Bronchial epithelial cell (primary cell): Measurements from ENCODE around the gene ANKLE2. TPM values are rescaled to one million over a fixed set of nuclear protein-coding genes. Genes with fewer than 3 reads are reported as not detected.

Experiments used
- DNase-seq: peaks from one replicate; pipeline ENCODE4 v3.0.0-alpha.2; 2010; ENCODE audit warnings: low read depth
- FAIRE-seq: peaks from 2 replicates; lab custom pipeline; 2011; peaks lifted over from hg19 to GRCh38; lab: Jason Lieb, UNC
- H3K27me3 ChIP-seq: 2 replicates; pipeline ENCODE4 v1.5.1; 2011; ENCODE audit warnings: low read length; ENCODE audit not compliant: control insufficient read depth, insufficient read depth
- H3K36me3 ChIP-seq: 2 replicates; pipeline ENCODE4 v1.5.1; 2011; ENCODE audit warnings: low read length; ENCODE audit not compliant: control insufficient read depth, insufficient read depth
- H3K4me3 ChIP-seq: 2 replicates; pipeline ENCODE4 v1.5.1; 2011; ENCODE audit warnings: mild to moderate bottlenecking, low read depth, low read length, control low read depth
- total RNA-seq: library from RNA; depleted of rRNA; stranded (reverse); fragments of >200 nt; gene quantifications from 2 replicates; pipeline ENCODE4 v1.2.1, GENCODE V29; 2014
- TF ChIP-seq, protein P1 (sequence below): IDR thresholded peaks from 2 replicates; pipeline ENCODE4 v1.5.1; 2011; ENCODE audit warnings: mild to moderate bottlenecking, moderate library complexity, low read length, control low read depth, inconsistent platforms; ENCODE audit not compliant: insufficient read depth, severe bottlenecking

Gene ANKLE2
- total RNA-seq, 1 donor from 2014 or later: 71.6 TPM

DNA sequence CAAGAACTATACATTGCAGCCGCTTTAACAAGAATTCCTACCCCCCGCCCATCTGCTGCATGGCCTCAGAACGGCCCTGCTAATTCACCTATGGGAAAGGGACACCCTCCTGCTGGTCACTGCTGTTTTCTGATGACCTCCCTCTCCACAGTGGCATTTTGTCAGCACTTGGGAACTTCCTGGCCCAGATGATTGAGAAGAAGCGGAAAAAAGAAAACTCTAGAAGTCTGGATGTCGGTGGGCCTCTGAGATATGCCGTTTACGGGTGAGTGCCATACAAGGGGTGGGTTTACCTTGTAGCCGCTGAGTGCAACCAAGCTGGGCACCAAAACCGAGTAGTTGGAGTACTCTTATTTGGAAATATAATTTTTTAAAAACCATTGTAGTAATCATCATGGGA, 71.5 kb downstream of the ANKLE2 start:
- Histone ChIP-seq H3K36me3 (no peaks in the 10 kb centered on the region), H3K27me3 (no peaks in the 10 kb centered on the region), H3K4me3 (no peak overlapping the region)
- no peak for FAIRE-seq
- no peak for DNase-seq
- TF ChIP-seq, protein P1, sequence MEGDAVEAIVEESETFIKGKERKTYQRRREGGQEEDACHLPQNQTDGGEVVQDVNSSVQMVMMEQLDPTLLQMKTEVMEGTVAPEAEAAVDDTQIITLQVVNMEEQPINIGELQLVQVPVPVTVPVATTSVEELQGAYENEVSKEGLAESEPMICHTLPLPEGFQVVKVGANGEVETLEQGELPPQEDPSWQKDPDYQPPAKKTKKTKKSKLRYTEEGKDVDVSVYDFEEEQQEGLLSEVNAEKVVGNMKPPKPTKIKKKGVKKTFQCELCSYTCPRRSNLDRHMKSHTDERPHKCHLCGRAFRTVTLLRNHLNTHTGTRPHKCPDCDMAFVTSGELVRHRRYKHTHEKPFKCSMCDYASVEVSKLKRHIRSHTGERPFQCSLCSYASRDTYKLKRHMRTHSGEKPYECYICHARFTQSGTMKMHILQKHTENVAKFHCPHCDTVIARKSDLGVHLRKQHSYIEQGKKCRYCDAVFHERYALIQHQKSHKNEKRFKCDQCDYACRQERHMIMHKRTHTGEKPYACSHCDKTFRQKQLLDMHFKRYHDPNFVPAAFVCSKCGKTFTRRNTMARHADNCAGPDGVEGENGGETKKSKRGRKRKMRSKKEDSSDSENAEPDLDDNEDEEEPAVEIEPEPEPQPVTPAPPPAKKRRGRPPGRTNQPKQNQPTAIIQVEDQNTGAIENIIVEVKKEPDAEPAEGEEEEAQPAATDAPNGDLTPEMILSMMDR: no peak

DNA sequence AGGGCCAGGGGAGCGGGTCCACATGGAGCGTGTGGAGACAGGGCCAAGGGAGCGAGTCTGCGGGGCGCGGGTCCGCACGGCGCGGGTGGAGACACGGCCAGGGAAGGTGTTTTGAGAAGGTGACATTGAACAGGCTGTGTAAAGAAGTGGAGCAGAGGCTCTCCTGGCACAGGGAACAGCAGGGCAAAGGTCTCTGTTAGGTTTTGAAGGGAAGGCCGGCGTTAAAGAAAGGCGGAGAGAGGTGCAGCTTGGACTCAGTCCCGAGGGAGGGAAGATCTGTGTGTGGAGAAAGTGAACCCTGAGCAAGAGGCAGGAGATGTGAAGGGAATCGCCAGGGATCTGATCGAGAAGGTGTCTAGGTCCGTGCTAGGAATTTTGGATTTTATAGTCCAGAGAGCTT, 72.4 kb downstream of the ANKLE2 start:
- H3K27me3 ChIP-seq: no peaks in the 10 kb centered on the region
- TF ChIP-seq, protein P1: no peak
- DNase-seq (no peak), FAIRE-seq (no peak)
- no peaks in the 10 kb centered on the region for H3K36me3 ChIP-seq
- no peak overlapping the region for H3K4me3 ChIP-seq

DNA sequence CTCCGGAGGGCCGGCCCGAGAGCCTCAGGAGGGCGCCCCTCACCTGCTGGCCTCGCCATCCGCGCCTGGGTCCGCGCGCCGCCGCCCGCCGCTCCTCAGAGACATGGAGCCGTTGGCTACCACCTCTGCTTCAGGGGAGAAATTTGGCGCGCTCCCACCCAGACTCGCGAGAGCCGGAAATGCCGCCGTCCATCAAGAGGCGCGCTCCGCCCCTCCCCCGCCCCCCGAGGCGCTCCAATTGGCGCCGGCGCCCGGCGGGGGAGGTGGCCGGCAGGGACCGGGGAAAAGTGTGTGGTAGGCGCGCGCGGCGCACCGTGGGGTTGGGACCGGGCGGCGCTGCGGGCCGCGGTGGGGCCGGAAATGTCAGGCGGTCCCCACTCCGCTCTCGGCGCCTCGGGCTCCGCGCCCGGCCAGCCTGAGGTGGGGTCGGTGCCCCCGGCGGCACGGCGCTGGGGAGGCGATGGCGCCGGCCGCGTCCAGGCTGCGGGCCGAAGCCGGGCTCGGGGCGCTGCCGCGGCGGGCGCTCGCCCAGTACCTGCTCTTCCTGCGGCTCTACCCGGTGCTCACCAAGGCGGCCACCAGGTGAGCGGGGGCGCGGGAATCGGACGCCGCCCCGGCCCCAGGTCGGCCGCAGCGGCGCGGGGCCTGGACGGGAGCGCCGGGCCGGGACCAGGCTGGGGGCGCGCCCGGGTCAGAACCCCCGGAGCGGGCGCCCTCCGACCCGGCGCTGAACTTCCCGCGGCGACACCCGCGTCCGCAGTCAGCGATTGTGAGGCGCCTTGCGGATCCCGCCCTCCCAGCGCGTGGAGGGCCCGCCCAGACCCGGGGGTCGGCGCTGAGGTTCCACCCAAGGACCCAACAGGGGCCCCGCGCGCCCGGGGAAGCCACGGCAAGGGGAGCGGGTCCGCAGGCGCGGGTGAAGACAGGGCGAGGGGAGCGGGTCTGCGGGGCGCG, 74.1 kb downstream of the ANKLE2 start, which contains the start of the genes POLE and PXMP2:
POLE (minus strand) TSS at position 132 of the 954 bp plus-strand sequence; CDS start at position 105, 27 bp downstream.
PXMP2 (plus strand) TSS at position 377 of the 954 bp plus-strand sequence; CDS start at position 461, 84 bp downstream.
- Histone ChIP-seq H3K27me3 (no peaks in the 10 kb centered on the region), H3K36me3 (no peaks in the 10 kb centered on the region), H3K4me3 (peak within 1 kb of the TSS; percentile 58)
- FAIRE-seq (no peak), DNase-seq (peak; percentile 76)
- TF ChIP-seq, protein P1: no peak

DNA sequence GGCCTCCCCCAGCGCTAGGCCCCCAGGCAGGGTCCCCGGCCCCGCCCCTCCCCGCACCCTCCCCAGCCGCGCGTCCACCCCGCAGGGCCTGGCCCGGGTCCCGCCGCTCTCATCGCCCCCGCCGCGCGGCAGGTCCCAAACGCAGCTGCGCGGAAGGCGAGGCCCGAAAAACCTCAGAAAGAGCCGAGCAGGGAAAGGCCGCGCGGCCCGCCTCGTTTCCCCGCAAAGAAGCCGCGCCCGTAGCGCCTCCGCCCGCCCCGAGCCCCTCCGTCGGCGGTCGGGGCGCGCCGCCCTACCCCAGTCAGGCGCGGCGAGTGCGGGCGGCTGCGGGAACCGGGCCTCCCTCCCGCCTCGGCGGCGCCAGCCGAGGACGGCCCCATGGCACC, 74.8 kb downstream of the ANKLE2 start:
- Histone ChIP-seq H3K36me3 (no peaks in the 10 kb centered on the region), H3K4me3 (peak overlapping the region; percentile 58), H3K27me3 (no peaks in the 10 kb centered on the region)
- TF ChIP-seq, protein P1: no peak
- no peak for DNase-seq
- FAIRE-seq: no peak

DNA sequence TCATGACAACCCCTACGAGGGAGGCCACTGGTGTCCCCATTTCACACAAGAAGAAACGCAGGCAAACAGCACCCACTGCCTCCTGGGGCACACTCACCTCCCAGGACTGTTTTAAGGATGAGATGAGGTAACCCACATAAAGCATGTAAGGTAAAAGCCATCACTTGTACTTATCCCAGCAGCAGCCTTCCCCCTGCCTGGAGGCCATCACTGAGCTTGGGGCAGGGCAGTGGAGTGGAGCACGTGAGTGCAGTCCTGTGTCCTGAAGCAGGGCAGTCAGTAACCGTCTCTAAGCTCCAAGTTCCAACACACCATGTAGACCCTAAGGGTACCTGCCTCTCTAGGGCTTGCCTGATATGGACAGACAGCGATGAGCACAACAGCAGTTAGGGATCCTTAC, 76.2 kb downstream of the ANKLE2 start:
- TF ChIP-seq, protein P1: no peak
- Histone ChIP-seq H3K27me3 (no peaks in the 10 kb centered on the region), H3K4me3 (no peak overlapping the region), H3K36me3 (no peaks in the 10 kb centered on the region)
- no peak for DNase-seq
- no peak for FAIRE-seq
